Measurements from ENCODE around the gene ZDHHC14. TPM values are rescaled to one million over a fixed set of nuclear protein-coding genes. Genes with fewer than 3 reads are reported as not detected.

Gene ZDHHC14
- total RNA-seq, 2 experiments from 2014 or later, result 1.3 to 1.6 TPM

DNA sequence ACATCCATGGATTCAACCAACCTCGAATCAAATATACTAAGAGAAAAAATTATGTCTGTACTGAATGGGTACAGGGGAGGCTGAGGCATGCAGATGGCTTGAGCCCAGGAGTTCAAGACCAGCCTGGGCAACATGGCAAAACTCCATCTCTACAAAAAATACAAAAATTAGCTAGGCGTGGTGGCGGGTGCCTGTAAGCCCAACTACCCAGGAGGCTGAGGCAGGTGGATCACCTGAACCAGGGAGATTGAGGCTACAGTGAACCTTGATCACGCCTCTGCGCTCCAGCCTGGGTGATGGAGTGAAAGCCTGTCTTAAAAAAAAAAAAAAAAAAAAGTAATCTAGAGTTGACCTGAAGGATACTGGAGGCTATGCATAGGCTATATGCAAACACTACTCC is 223.0 kb downstream of the ZDHHC14 start:
- POLR2A ChIA-PET, result no interaction called here
- ATAC-seq (ENCODE audit: poor library complexity) (no peak), DNase-seq (no peak)
- intact Hi-C loops (cut with DNase I, micrococcal nuclease), result no loop called here
- TF ChIP-seq CTCF (IDR thresholded peaks at IDR 0.05), result no peak
- H3K4me1 ChIP-seq (ENCODE audit: insufficient read depth, low read length), result no peaks in the 10 kb centered on the region
- Mint-ChIP-seq H3K36me3 (ENCODE audit: low read depth) (no peaks in the 10 kb centered on the region), H3K4me1 (ENCODE audit: low read depth) (no peaks in the 10 kb centered on the region), H3K27ac (no peak overlapping the region), H3K9me3 (no peaks in the 10 kb centered on the region), H3K4me3 (no peak overlapping the region), H3K27me3 (no peaks in the 10 kb centered on the region)
- no peak overlapping the region for H3K4me3 ChIP-seq (ENCODE audit: low read length)
- CTCF ChIA-PET, result no interaction called here
- H3K9me3 ChIP-seq (ENCODE audit: control insufficient read depth in 1 of 2, insufficient read depth in 1 of 2, low read length in 2 of 2), result no peaks in the 10 kb centered on the region
- H3K27me3 ChIP-seq (ENCODE audit: control insufficient read depth in 1 of 2, insufficient read depth in 2 of 2, low read length in 2 of 2), result no peaks in the 10 kb centered on the region
- no peaks in the 10 kb centered on the region for H3K36me3 ChIP-seq (ENCODE audit: insufficient read depth, low read length)
- H3K27ac ChIP-seq (ENCODE audit: low read depth in 1 of 2, low read length in 2 of 2), result no peak overlapping the region

- H3K27ac ChIP-seq (ENCODE audit: low read depth in 1 of 2, low read length in 2 of 2), result no peak overlapping the region
- H3K4me3 ChIP-seq (ENCODE audit: low read length), result no peak overlapping the region
- intact Hi-C loops (cut with DNase I, micrococcal nuclease), result no loop called here
- no peaks in the 10 kb centered on the region for H3K9me3 ChIP-seq (ENCODE audit: control insufficient read depth in 1 of 2, insufficient read depth in 1 of 2, low read length in 2 of 2)
- no peak for ATAC-seq (ENCODE audit: poor library complexity)
- POLR2A ChIA-PET, result no interaction called here
- Mint-ChIP-seq H3K4me1 (ENCODE audit: low read depth) (no peaks in the 10 kb centered on the region), H3K36me3 (ENCODE audit: low read depth) (no peaks in the 10 kb centered on the region), H3K27ac (no peak overlapping the region), H3K4me3 (no peak overlapping the region), H3K27me3 (no peaks in the 10 kb centered on the region), H3K9me3 (no peaks in the 10 kb centered on the region)
- CTCF ChIA-PET, result no interaction called here
- DNase-seq, result no peak
- H3K36me3 ChIP-seq (ENCODE audit: insufficient read depth, low read length), result no peaks in the 10 kb centered on the region
- H3K27me3 ChIP-seq (ENCODE audit: control insufficient read depth in 1 of 2, insufficient read depth in 2 of 2, low read length in 2 of 2), result no peaks in the 10 kb centered on the region
- H3K4me1 ChIP-seq (ENCODE audit: insufficient read depth, low read length), result no peaks in the 10 kb centered on the region
- TF ChIP-seq CTCF (IDR thresholded peaks at IDR 0.05), result no peak
Measured at GRCh38 chr6:157604816-157605215, 223.8 kb downstream of the ZDHHC14 start.

- H3K4me1 ChIP-seq (ENCODE audit: insufficient read depth, low read length), result no peaks in the 10 kb centered on the region
Measured at GRCh38 chr6:157605484-157605883, 224.5 kb downstream of the ZDHHC14 start.

More at GRCh38 chr6:157605484-157605883, 224.5 kb downstream of the ZDHHC14 start:
- Histone ChIP-seq H3K4me3 (ENCODE audit: low read length) (no peak overlapping the region), H3K9me3 (ENCODE audit: control insufficient read depth in 1 of 2, insufficient read depth in 1 of 2, low read length in 2 of 2) (no peaks in the 10 kb centered on the region), H3K27ac (ENCODE audit: low read depth in 1 of 2, low read length in 2 of 2) (no peak overlapping the region), H3K36me3 (ENCODE audit: insufficient read depth, low read length) (no peaks in the 10 kb centered on the region), H3K27me3 (ENCODE audit: control insufficient read depth in 1 of 2, insufficient read depth in 2 of 2, low read length in 2 of 2) (no peaks in the 10 kb centered on the region)
- POLR2A ChIA-PET, result no interaction called here
- Mint-ChIP-seq H3K4me3 (no peak overlapping the region), H3K4me1 (ENCODE audit: low read depth) (no peaks in the 10 kb centered on the region), H3K27me3 (no peaks in the 10 kb centered on the region), H3K36me3 (ENCODE audit: low read depth) (no peaks in the 10 kb centered on the region), H3K27ac (no peak overlapping the region), H3K9me3 (no peaks in the 10 kb centered on the region)
- no peak for TF ChIP-seq CTCF (IDR thresholded peaks at IDR 0.05)
- ATAC-seq (ENCODE audit: poor library complexity) (no peak), DNase-seq (no peak)
- CTCF ChIA-PET, result no interaction called here
- intact Hi-C loops (cut with DNase I, micrococcal nuclease), result no loop called here
